Kidney (tissue), 14 donors: Measurements from ENCODE around the gene ADAMTSL3. TPM values are rescaled to one million over a fixed set of nuclear protein-coding genes. Genes with fewer than 3 reads are reported as not detected.

Experiments used
- DNase-seq, 5 donors: peaks; one replicate each; pipeline ENCODE4 v3.0.0-alpha.2; 2013 to 2020
- FAIRE-seq: peaks from 2 replicates; lab custom pipeline; 2012; peaks lifted over from hg19 to GRCh38; lab: Jason Lieb, UNC
- H3K27ac ChIP-seq, 2 donors: one replicate each; pipeline ENCODE4 v1.7.0; 2013; ENCODE audit warnings: low read depth in 2 of 2, low read length in 2 of 2, inconsistent platforms in 1 of 2
- H3K27me3 ChIP-seq: one replicate; pipeline ENCODE4 v1.7.1; 2013; ENCODE audit warnings: low read length, inconsistent platforms; ENCODE audit not compliant: control insufficient read depth, insufficient read depth
- H3K36me3 ChIP-seq, 3 donors: one replicate each; pipeline versions ENCODE4 v1.7.0 to v1.7.1; 2013; ENCODE audit warnings: low read length in 3 of 3, control low read depth in 1 of 3, inconsistent platforms in 1 of 3; ENCODE audit not compliant: insufficient read depth in 3 of 3, control insufficient read depth in 2 of 3
- H3K4me1 ChIP-seq, 3 donors: one replicate each; pipeline versions ENCODE4 v1.7.0 to v1.7.1; 2013; ENCODE audit warnings: low read length in 3 of 3, inconsistent platforms in 1 of 3, low read depth in 1 of 3; ENCODE audit not compliant: control insufficient read depth in 2 of 3, insufficient read depth in 2 of 3
- H3K4me3 ChIP-seq, 3 donors: one replicate each; pipeline versions ENCODE4 v1.7.0 to v1.8.1; 2013; ENCODE audit warnings: low read length in 3 of 3, control low read depth in 1 of 3, inconsistent platforms in 1 of 3
- H3K9ac ChIP-seq, 3 donors: one replicate each; pipeline versions ENCODE4 v1.7.0 to v1.7.1; 2013; ENCODE audit warnings: low read length in 3 of 3, control low read depth in 1 of 3, inconsistent platforms in 1 of 3
- H3K9me3 ChIP-seq, 3 donors: one replicate each; pipeline versions ENCODE4 v1.7.0 to v1.7.1; 2013; ENCODE audit warnings: low read length in 3 of 3, control low read depth in 1 of 3, inconsistent platforms in 1 of 3; ENCODE audit not compliant: control insufficient read depth in 2 of 3, insufficient read depth in 1 of 3
- CTCF ChIP-seq: IDR thresholded peaks from 3 replicates; pipeline ENCODE4 v1.5.1; 2012; ENCODE audit warnings: mild to moderate bottlenecking, moderate library complexity, borderline replicate concordance; ENCODE audit not compliant: insufficient read depth; ENCODE audit errors: extremely low read depth
- intact Hi-C: fragments of 100-400 bp; cut with DNase I; formaldehyde crosslinking; loops from one replicate; pipeline ENCODE4 v1.11.1; 2022
- polyA plus RNA-seq: library from polyadenylated mRNA; stranded (reverse); fragments of 350-450 nt; fragmentation: Illumina TruSeq; extraction: RNeasy Lipid Tissue Mini Kit (QIAGEN cat#74804); gene quantifications from one replicate; pipeline ENCODE4 v1.2.3, GENCODE V29; 2014; ENCODE audit warnings: low read depth, low replicate concordance; ENCODE audit not compliant: insufficient read depth
- total RNA-seq: library from RNA; stranded (reverse); fragmentation: NEBNext Ultra II Directional; extraction: Animal tissue kit (Norgen Biotek cat#: 25700); gene quantifications from one replicate; pipeline ENCODE4 v1.2.1, GENCODE V29; 2021
- donor health status: control.
- donor health status: control.
- donor health status: control.
- donor health status: control.
- donor health status: control.
- donor health status: DM: yes; HTN: yes; CAD: no.
- donor health status: Normal renal cell carcinoma (clear cell type).

The ADAMTSL3 gene
- total and polyA plus RNA-seq, 2 donors from 2014 or later, result 1.6 to 23.4 TPM

GRCh38 chr15:83858820-83859505 is 205.0 kb downstream of the ADAMTSL3 start:
- H3K36me3 ChIP-seq, result no peaks in the 10 kb centered on the region
- H3K9ac ChIP-seq, result no peak overlapping the region
- H3K27ac ChIP-seq, result no peak overlapping the region
- no peak for TF ChIP-seq CTCF
- no peaks in the 10 kb centered on the region for H3K4me1 ChIP-seq
- FAIRE-seq (no peak), DNase-seq (no peak)
- no peaks in the 10 kb centered on the region for H3K9me3 ChIP-seq
- intact Hi-C loops, result no loop called here
- H3K4me3 ChIP-seq, result no peak overlapping the region
- H3K27me3 ChIP-seq, result no peaks in the 10 kb centered on the region

- H3K9ac ChIP-seq, result no peak overlapping the region
- FAIRE-seq (no peak), DNase-seq (no peak)
- H3K9me3 ChIP-seq, result no peaks in the 10 kb centered on the region
- intact Hi-C loops, result no loop called here
- H3K27me3 ChIP-seq, result no peaks in the 10 kb centered on the region
- no peaks in the 10 kb centered on the region for H3K4me1 ChIP-seq
- no peak overlapping the region for H3K4me3 ChIP-seq
- no peak for TF ChIP-seq CTCF
- H3K36me3 ChIP-seq, result no peaks in the 10 kb centered on the region
- no peak overlapping the region for H3K27ac ChIP-seq
Observed at GRCh38 chr15:83866692-83867091, 212.8 kb downstream of the ADAMTSL3 start.

- intact Hi-C loops, result no loop called here
- Histone ChIP-seq H3K9ac (no peak overlapping the region), H3K4me1 (no peaks in the 10 kb centered on the region), H3K4me3 (no peak overlapping the region), H3K27ac (no peak overlapping the region), H3K9me3 (no peaks in the 10 kb centered on the region), H3K36me3 (no peaks in the 10 kb centered on the region), H3K27me3 (no peaks in the 10 kb centered on the region)
- DNase-seq, result peak in 3 of 5 donors; percentile 21 to 55 (median 27)
- FAIRE-seq, result no peak
- TF ChIP-seq CTCF, result no peak
Observed at GRCh38 chr15:83869341-83869740, 215.4 kb downstream of the ADAMTSL3 start.
